Measurements from ENCODE around the gene ZSWIM4.

DNA sequence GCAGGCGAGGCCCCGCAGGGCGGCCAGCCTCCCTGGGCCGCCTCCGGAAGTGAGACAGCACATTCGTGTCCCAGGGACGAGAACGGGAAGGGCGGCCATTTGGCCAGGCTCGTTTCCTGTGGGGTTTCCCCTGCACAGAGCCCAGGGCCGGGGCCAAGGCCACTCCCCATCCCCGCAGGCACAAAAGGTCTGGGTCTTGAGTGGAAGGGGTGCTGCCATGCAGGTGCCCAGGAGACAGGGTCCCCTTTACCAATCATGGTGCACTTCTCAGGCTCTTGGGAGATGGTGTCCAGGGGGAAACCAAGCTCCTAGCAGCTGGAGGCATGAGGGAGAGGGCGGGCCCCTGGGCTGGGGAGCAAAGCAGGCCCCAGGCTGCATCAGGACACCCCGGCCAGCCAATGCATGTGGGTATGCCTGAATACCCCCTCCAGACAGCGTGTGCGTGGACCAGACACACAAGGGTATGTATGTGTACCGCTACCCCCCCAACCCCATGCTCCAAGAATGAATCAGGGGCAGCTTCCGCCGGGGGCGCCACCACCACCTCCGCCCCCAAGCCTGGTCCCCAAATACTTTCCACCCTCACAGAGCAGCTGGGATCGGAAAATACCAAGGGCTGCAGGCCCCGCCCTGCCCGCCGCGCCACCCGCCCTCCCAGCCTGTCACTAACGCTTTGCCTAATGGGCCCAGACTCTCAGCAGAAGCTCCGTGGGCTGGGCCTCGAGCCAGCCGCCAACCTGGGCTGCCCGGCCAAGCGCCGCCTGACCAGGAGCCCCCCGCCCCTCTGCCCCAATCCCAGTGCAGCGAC, 44.1 kb downstream of the ZSWIM4 start:
- TF ChIP-seq KAT8 (CRISPR knock-in tag; IDR thresholded peaks at IDR 0.05) (no peak), PLRG1 (conservative IDR thresholded peaks at IDR 0.05) (no peak), RAD51 (IDR thresholded peaks at IDR 0.05; ENCODE audit: borderline replicate concordance) (no peak), HOXA5 (CRISPR knock-in tag; IDR thresholded peaks at IDR 0.05) (no peak)
- TF ChIP-seq, protein P1, sequence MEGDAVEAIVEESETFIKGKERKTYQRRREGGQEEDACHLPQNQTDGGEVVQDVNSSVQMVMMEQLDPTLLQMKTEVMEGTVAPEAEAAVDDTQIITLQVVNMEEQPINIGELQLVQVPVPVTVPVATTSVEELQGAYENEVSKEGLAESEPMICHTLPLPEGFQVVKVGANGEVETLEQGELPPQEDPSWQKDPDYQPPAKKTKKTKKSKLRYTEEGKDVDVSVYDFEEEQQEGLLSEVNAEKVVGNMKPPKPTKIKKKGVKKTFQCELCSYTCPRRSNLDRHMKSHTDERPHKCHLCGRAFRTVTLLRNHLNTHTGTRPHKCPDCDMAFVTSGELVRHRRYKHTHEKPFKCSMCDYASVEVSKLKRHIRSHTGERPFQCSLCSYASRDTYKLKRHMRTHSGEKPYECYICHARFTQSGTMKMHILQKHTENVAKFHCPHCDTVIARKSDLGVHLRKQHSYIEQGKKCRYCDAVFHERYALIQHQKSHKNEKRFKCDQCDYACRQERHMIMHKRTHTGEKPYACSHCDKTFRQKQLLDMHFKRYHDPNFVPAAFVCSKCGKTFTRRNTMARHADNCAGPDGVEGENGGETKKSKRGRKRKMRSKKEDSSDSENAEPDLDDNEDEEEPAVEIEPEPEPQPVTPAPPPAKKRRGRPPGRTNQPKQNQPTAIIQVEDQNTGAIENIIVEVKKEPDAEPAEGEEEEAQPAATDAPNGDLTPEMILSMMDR (CRISPR knock-in tag; IDR thresholded peaks at IDR 0.05), result no peak
